Osteocyte (in vitro differentiated cells): ENCODE measurements around the gene TMEM252. TPM values are rescaled to one million over a fixed set of nuclear protein-coding genes. Genes with fewer than 3 reads are reported as not detected.

Source experiments
- DNase-seq: peaks from one replicate; pipeline ENCODE4 v3.0.0; 2021; ENCODE audit warnings: mixed read lengths; ENCODE audit not compliant: unreplicated experiment; ENCODE audit errors: extremely low spot score
- H3K27ac Mint-ChIP-seq: one replicate; pipeline ENCODE4 v1.8.0; 2021; ENCODE audit warnings: mild to moderate bottlenecking, mixed read lengths; ENCODE audit not compliant: unreplicated experiment
- H3K27me3 Mint-ChIP-seq: one replicate; pipeline ENCODE4 v1.8.0; 2021; ENCODE audit warnings: mixed read lengths; ENCODE audit not compliant: unreplicated experiment
- H3K36me3 Mint-ChIP-seq: one replicate; pipeline ENCODE4 v1.8.0; 2021; ENCODE audit warnings: mixed read lengths; ENCODE audit not compliant: unreplicated experiment
- H3K4me1 Mint-ChIP-seq: one replicate; pipeline ENCODE4 v1.8.0; 2021; ENCODE audit warnings: mixed read lengths; ENCODE audit not compliant: unreplicated experiment
- H3K4me3 Mint-ChIP-seq: one replicate; pipeline ENCODE4 v1.8.0; 2021; ENCODE audit warnings: mild to moderate bottlenecking, moderate library complexity, mixed read lengths; ENCODE audit not compliant: unreplicated experiment
- H3K9me3 Mint-ChIP-seq: one replicate; pipeline ENCODE4 v1.8.0; 2021; ENCODE audit warnings: mixed read lengths; ENCODE audit not compliant: unreplicated experiment
- total RNA-seq: library from RNA; stranded (reverse); gene quantifications from 2 replicates; pipeline ENCODE4 v1.2.1, GENCODE V29; 2021
- TF ChIP-seq, protein P1 (sequence below): fragments of 200-600 bp; sonication (generic); IDR thresholded peaks from 2 replicates; pipeline ENCODE4 v1.5.0; 2021; ENCODE audit warnings: antibody characterized with exemption, mild to moderate bottlenecking, moderate library complexity

Gene TMEM252
- total RNA-seq, 1 donor from 2014 or later, result not detected

DNA sequence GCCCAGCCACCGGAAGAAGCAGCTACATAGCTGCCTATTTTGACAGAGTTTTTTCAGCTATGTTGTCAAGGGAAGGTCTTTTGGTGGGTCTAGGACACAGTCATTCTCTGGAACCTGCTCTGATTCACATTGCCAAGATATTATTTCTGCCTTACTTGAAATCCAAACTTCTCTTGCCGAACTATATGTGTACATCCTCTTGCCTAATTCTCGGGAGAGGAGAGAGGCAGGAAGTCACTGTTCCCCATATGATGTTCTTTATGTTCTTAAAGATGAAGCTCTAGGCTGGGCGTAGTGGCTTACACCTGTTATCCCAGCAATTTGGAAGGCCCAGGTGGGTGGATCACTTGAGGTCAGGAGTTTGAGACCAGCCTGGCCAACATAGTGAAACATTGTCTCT is 8.6 kb downstream of the TMEM252 start:
- no peaks in the 10 kb centered on the region for H3K36me3 Mint-ChIP-seq
- H3K4me1 Mint-ChIP-seq, result no peaks in the 10 kb centered on the region
- no peak overlapping the region for H3K27ac Mint-ChIP-seq
- no peak overlapping the region for H3K4me3 Mint-ChIP-seq
- DNase-seq, result no peak
- H3K27me3 Mint-ChIP-seq, result no peaks in the 10 kb centered on the region
- H3K9me3 Mint-ChIP-seq, result peaks cover 4% of the 10 kb centered on the region
- TF ChIP-seq, protein P1, sequence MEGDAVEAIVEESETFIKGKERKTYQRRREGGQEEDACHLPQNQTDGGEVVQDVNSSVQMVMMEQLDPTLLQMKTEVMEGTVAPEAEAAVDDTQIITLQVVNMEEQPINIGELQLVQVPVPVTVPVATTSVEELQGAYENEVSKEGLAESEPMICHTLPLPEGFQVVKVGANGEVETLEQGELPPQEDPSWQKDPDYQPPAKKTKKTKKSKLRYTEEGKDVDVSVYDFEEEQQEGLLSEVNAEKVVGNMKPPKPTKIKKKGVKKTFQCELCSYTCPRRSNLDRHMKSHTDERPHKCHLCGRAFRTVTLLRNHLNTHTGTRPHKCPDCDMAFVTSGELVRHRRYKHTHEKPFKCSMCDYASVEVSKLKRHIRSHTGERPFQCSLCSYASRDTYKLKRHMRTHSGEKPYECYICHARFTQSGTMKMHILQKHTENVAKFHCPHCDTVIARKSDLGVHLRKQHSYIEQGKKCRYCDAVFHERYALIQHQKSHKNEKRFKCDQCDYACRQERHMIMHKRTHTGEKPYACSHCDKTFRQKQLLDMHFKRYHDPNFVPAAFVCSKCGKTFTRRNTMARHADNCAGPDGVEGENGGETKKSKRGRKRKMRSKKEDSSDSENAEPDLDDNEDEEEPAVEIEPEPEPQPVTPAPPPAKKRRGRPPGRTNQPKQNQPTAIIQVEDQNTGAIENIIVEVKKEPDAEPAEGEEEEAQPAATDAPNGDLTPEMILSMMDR, result no peak

DNA sequence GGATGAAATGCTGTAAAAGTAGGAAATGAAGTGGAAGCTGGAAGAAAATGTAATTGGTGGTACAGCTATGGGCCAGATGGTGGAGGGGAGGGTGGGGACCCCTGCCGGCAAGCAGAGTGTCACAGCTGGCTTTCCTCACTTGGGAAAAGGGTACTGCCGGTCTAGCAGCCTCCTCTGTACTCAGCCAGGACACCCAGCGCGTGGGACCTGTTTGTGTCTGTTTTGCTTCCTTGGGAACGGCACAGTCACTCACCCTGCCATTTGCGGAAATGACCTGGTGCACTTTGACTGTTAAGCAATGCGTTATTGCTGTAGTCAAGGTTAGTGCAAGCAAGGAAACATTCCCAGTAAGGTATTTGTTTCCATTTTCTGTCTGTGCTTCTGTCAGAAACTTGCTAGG is 10.1 kb downstream of the TMEM252 start:
- Mint-ChIP-seq H3K27ac (no peak overlapping the region), H3K4me1 (no peaks in the 10 kb centered on the region), H3K36me3 (no peaks in the 10 kb centered on the region), H3K27me3 (no peaks in the 10 kb centered on the region), H3K4me3 (no peak overlapping the region), H3K9me3 (peaks cover 7% of the 10 kb centered on the region)
- no peak for DNase-seq
- TF ChIP-seq, protein P1, result no peak

DNA sequence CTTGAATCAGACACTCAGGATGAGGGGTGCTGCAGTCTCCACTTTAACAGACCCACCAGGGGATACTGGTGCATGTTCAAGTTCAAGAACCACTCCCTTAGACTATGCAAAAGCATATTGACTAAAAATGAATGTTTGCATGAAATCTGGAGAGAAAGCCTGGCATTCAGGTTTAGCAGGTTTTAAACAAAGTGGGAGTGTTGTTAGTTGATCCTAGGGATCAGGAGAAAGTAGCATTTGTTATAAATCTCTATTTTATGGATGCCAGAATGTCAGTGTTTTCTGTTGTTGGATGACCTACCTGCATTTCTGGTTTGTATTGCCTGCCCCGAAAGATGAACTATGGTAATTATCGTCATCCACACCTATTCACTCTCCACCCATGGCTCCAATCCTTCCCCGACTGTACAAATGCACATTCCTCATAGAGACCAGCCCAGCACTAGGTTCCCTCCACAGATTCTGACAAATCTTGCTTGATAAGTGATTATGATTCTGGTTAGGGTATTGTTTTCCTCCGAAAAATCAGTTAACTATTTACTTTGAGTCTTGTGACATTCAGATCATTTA is 17.2 kb downstream of the TMEM252 start:
- Mint-ChIP-seq H3K4me3 (no peak overlapping the region), H3K27ac (no peak overlapping the region), H3K9me3 (peaks cover 9% of the 10 kb centered on the region), H3K4me1 (no peaks in the 10 kb centered on the region), H3K27me3 (no peaks in the 10 kb centered on the region), H3K36me3 (no peaks in the 10 kb centered on the region)
- TF ChIP-seq, protein P1, result no peak
- no peak for DNase-seq

DNA sequence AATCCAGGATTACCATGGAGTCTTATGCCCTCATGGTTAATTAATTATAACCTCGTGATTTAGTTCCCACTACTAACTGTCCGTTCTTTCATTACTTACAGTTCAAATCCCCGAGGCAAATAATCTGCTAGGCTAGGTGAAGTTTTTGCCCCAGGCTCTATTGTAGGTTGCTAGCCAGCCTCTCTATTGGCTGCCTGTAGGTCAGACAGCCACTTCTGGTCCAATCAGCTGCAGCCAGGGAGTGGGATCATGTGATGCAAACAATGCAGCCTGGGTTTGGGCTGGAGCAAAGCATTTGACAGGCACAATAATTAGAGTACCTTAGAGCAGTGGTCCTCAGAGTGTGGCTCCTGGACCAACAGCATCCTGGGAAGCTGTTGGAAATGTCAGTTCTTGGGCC is 17.7 kb downstream of the TMEM252 start:
- no peak for DNase-seq
- H3K4me3 Mint-ChIP-seq, result no peak overlapping the region
- no peaks in the 10 kb centered on the region for H3K4me1 Mint-ChIP-seq
- TF ChIP-seq, protein P1, result no peak
- H3K27ac Mint-ChIP-seq, result no peak overlapping the region
- no peaks in the 10 kb centered on the region for H3K36me3 Mint-ChIP-seq
- H3K9me3 Mint-ChIP-seq, result peaks cover 14% of the 10 kb centered on the region
- no peaks in the 10 kb centered on the region for H3K27me3 Mint-ChIP-seq

DNA sequence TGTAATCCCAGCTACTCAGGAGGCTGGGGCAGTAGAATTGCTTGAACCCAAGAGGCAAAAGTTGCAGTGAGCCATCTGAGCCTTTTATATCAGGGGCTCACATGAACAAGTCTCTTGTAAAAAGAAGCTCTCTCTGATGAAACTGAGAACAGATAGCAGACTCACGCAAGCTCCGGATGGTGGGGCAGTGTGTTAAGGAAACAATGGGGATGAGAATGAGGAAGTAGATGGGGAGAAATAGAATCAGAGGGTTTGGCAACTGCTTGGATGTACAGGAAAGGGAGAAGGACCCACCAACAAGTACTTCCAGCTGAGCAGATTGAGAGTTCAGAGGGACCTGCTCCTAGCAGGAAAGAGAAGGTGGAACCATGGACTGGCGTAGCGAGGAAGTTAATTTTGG is 18.6 kb downstream of the TMEM252 start:
- TF ChIP-seq, protein P1, result no peak
- Mint-ChIP-seq H3K27ac (no peak overlapping the region), H3K9me3 (peaks cover 17% of the 10 kb centered on the region), H3K4me1 (no peaks in the 10 kb centered on the region), H3K36me3 (no peaks in the 10 kb centered on the region), H3K4me3 (no peak overlapping the region), H3K27me3 (no peaks in the 10 kb centered on the region)
- DNase-seq, result no peak
